ENCODE measurements around the gene ATP2C1.

GRCh38 chr3:130915567-130916292 lies 21.8 kb downstream of the ATP2C1 start:
- TF ChIP-seq POLR2AphosphoS5 (IDR thresholded peaks at IDR 0.05; ENCODE audit: borderline replicate concordance, low read depth, low read length): no peak
- no peak for TF ChIP-seq FOXP2 (optimal IDR thresholded peaks at IDR 0.05; ENCODE audit: control extremely low read depth, extremely low read length, insufficient read depth)
